ENCODE measurements around the gene TPM3. TPM values are rescaled to one million over a fixed set of nuclear protein-coding genes. Genes with fewer than 3 reads are reported as not detected.

TPM3 gene
- total and polyA plus RNA-seq, 10 of the 15 experiments (the other 5 are each of a cell fraction or from before 2014, with no cell fraction given), result 270 to 759 (median 505) TPM

DNA sequence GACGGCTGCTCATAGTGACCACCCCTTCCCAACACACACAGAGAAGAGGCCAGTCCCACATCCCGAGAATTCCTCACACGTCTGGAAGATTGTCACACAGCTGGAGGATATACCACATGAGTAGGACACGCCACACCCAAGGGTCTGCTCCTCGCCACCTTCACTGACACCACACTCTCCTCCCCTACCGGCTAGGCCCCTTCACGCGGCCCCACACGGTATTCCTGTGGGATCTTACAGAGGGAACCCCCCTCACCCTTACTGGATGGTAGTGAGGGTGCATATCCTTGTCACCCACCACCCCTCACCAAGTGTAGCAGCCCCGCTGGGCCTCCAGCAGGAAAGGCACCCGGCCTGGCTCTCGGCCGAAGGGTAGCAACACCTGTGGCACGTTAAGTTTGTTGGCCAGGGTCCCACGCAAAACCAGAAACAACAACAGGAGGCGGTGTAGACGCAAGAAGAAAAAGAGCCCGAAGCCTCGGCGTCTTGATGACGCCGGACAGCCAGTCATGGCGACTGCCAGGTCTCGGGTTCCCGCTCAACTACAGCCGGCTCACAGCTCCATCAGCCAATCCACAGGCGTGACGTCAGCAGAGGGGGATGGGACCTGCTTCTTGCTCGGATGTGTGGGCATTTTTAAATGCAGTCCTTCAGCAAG lies 37.2 kb downstream of the TPM3 start, which contains the start of gene NUP210L:
Gene NUP210L (minus strand): TSS at position 540 of the 658 bp plus-strand sequence.
- FAIRE-seq, result no peak
- intact Hi-C loops (cut with micrococcal nuclease; ENCODE audit: unreplicated experiment), result no loop called here
- POLR2A ChIA-PET, result no interaction called here

DNA sequence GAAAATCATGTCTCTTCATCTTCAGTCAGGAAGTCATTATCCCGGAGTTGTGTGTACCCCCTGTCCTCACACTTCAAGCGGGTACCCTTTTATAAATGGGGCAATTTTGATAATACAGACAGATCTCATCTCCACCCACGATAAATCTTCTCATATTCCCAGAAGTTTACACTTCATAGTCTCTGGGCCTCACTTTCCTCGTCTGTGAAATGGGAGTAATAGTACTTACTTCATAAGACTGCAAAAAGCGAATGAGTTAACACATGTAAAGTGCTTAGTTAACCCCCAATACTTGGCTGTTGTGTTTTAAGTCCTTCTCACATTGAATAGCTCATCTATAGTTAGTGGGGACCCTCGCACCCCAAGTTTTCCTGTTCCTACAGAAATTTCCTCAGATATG lies 37.8 kb downstream of the TPM3 start:
- ChIA-PET POLR2A (no interaction called here), CTCF (no interaction called here), RAD21 (ENCODE audit: unreplicated experiment) (no interaction called here), SMC1A (ENCODE audit: uncharacterized antibody, unreplicated experiment) (no interaction called here)
- WGBS (ENCODE audit: insufficient coverage, insufficient replicate concordance, low lambda C conversion rate, missing lambda C conversion rate), result 62% methylated on average over 6 of the region's 6 CpGs
- DNase-seq (ENCODE audit: low read depth, low spot score) (no peak), FAIRE-seq (no peak), ATAC-seq (no peak)
- BruUV-seq (replicated peaks), result no TSS peak
- no peak for TF ChIP-seq RAD51 (IDR thresholded peaks at IDR 0.05)
- no peak for TF ChIP-seq MEF2B (IDR thresholded peaks at IDR 0.05; ENCODE audit: partially characterized antibody, poor library complexity, severe bottlenecking)
- TF ChIP-seq, protein P1, sequence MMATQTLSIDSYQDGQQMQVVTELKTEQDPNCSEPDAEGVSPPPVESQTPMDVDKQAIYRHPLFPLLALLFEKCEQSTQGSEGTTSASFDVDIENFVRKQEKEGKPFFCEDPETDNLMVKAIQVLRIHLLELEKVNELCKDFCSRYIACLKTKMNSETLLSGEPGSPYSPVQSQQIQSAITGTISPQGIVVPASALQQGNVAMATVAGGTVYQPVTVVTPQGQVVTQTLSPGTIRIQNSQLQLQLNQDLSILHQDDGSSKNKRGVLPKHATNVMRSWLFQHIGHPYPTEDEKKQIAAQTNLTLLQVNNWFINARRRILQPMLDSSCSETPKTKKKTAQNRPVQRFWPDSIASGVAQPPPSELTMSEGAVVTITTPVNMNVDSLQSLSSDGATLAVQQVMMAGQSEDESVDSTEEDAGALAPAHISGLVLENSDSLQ (IDR thresholded peaks at IDR 0.05), result no peak
- TF ChIP-seq, protein P2, sequence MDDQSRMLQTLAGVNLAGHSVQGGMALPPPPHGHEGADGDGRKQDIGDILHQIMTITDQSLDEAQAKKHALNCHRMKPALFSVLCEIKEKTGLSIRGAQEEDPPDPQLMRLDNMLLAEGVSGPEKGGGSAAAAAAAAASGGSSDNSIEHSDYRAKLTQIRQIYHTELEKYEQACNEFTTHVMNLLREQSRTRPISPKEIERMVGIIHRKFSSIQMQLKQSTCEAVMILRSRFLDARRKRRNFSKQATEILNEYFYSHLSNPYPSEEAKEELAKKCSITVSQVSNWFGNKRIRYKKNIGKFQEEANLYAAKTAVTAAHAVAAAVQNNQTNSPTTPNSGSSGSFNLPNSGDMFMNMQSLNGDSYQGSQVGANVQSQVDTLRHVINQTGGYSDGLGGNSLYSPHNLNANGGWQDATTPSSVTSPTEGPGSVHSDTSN (IDR thresholded peaks at IDR 0.05; ENCODE audit: insufficient replicate concordance, low read depth, low read length), result no peak
- no peak for TF ChIP-seq CBX3 (IDR thresholded peaks at IDR 0.05; ENCODE audit: borderline replicate concordance, low read depth)
- TF ChIP-seq ZBED1 (IDR thresholded peaks at IDR 0.05; ENCODE audit: borderline replicate concordance), result no peak
- no peak for TF ChIP-seq TAF1 (IDR thresholded peaks at IDR 0.05; ENCODE audit: borderline replicate concordance, low read depth, low read length)
- no peak for TF ChIP-seq MTA2 (IDR thresholded peaks at IDR 0.05; ENCODE audit: low read depth)
- TF ChIP-seq NFXL1 (IDR thresholded peaks at IDR 0.05; ENCODE audit: borderline replicate concordance), result no peak
- TF ChIP-seq ETV6 (conservative IDR thresholded peaks at IDR 0.05 in 1 of 2, IDR thresholded peaks at IDR 0.05 in 1 of 2; ENCODE audit: borderline replicate concordance in 1 of 2, low read depth in 1 of 2), result no peak
- TF ChIP-seq TCF12 (IDR thresholded peaks at IDR 0.05; ENCODE audit: low read depth, low read length), result no peak
- H4K20me1 ChIP-seq (ENCODE audit: control insufficient read depth, insufficient read depth), result no peaks in the 10 kb centered on the region
- no peak overlapping the region for H3K27ac ChIP-seq (ENCODE audit: control insufficient read depth, insufficient read depth)
- H3K4me2 ChIP-seq (ENCODE audit: control insufficient read depth, insufficient read depth), result no peak overlapping the region
- H2AFZ ChIP-seq (ENCODE audit: control insufficient read depth, low read depth, low read length), result no peak overlapping the region
- H3K4me1 ChIP-seq (ENCODE audit: control insufficient read depth, insufficient read depth, low read length), result peaks cover 18% of the 10 kb centered on the region
- no peaks in the 10 kb centered on the region for H3K79me2 ChIP-seq (ENCODE audit: control insufficient read depth, insufficient read depth, low read length)
- in situ Hi-C loops (cut with MboI), result no loop called here
- intact Hi-C loops (cut with micrococcal nuclease; ENCODE audit: unreplicated experiment), result no loop called here
- no peak overlapping the region for H3K9ac ChIP-seq (ENCODE audit: control insufficient read depth, insufficient read depth, low read length)
- peaks cover 8 to 14% of the 10 kb centered on the region in 2 experiments; a peak in 3 of 4 replicates for H3K36me3 ChIP-seq (ENCODE audit: control insufficient read depth in 2 of 2, insufficient read depth in 2 of 2, low read length in 1 of 2)
- H3K9me3 ChIP-seq (replicated peaks; ENCODE audit: control insufficient read depth, insufficient read depth, low read length), result no peaks in the 10 kb centered on the region
- H3K27me3 ChIP-seq (replicated peaks in 1 of 2; ENCODE audit: control insufficient read depth in 2 of 2, insufficient read depth in 2 of 2, low read length in 1 of 2), result no peaks in the 10 kb centered on the region
- no peak overlapping the region for H3K4me3 ChIP-seq

More for the DNA sequence above, 37.2 kb downstream of the TPM3 start, which contains the start of gene NUP210L:
- no peaks in the 10 kb centered on the region for H4K20me1 ChIP-seq (ENCODE audit: control insufficient read depth, insufficient read depth)
- H3K4me2 ChIP-seq (ENCODE audit: control insufficient read depth, insufficient read depth), result no peak within 1 kb of the TSS
- ChIA-PET RAD21 (ENCODE audit: unreplicated experiment) (no interaction called here), SMC1A (ENCODE audit: uncharacterized antibody, unreplicated experiment) (interaction anchor here (1.2 kb wide), 1 partner anchor 11 kb away, joined by 3 read pairs; no protein-coding TSS in a partner anchor), CTCF (no interaction called here)
- H3K27me3 ChIP-seq (replicated peaks in 1 of 2; ENCODE audit: control insufficient read depth in 2 of 2, insufficient read depth in 2 of 2, low read length in 1 of 2), result no peaks in the 10 kb centered on the region
- WGBS (ENCODE audit: insufficient coverage, insufficient replicate concordance, low lambda C conversion rate, missing lambda C conversion rate), result 93% methylated on average over 29 of the region's 29 CpGs
- BruUV-seq (replicated peaks), result no TSS peak
- peaks cover 20% of the 10 kb centered on the region for H3K4me1 ChIP-seq (ENCODE audit: control insufficient read depth, insufficient read depth, low read length)
- no peak within 1 kb of the TSS for H3K4me3 ChIP-seq
- no peak within 1 kb of the TSS for H3K9ac ChIP-seq (ENCODE audit: control insufficient read depth, insufficient read depth, low read length)
- in situ Hi-C loops (cut with MboI), result no loop called here
- no peak within 1 kb of the TSS for H2AFZ ChIP-seq (ENCODE audit: control insufficient read depth, low read depth, low read length)
- no peak within 1 kb of the TSS for H3K27ac ChIP-seq (ENCODE audit: control insufficient read depth, insufficient read depth)
- H3K36me3 ChIP-seq (ENCODE audit: control insufficient read depth in 2 of 2, insufficient read depth in 2 of 2, low read length in 1 of 2), result peaks cover 10 to 17% of the 10 kb centered on the region in 2 experiments
- no peaks in the 10 kb centered on the region for H3K9me3 ChIP-seq (replicated peaks; ENCODE audit: control insufficient read depth, insufficient read depth, low read length)
- ATAC-seq, result no peak
- DNase-seq (ENCODE audit: low read depth, low spot score), result no peak
- no peaks in the 10 kb centered on the region for H3K79me2 ChIP-seq (ENCODE audit: control insufficient read depth, insufficient read depth, low read length)
- TF ChIP-seq EP300 (IDR thresholded peaks at IDR 0.05; ENCODE audit: borderline replicate concordance in 1 of 2, control insufficient read depth in 1 of 2, low read depth in 2 of 2, low read length in 2 of 2), result no peak
- peak; percentile 52 for TF ChIP-seq POLR2A (IDR thresholded peaks at IDR 0.05; ENCODE audit: low read depth, low read length)
- TF ChIP-seq CEBPB (IDR thresholded peaks at IDR 0.05; ENCODE audit: borderline replicate concordance in 1 of 2, low read depth in 2 of 2, low read length in 2 of 2), result no peak
- no peak for TF ChIP-seq EED (IDR thresholded peaks at IDR 0.05; ENCODE audit: low read depth)
- TF ChIP-seq CBFB (IDR thresholded peaks at IDR 0.05; ENCODE audit: low read depth), result no peak

All from GM12878 (cell line).